Uterus (tissue), 4 donors: ENCODE measurements around the gene CCNE1. TPM values are rescaled to one million over a fixed set of nuclear protein-coding genes. Genes with fewer than 3 reads are reported as not detected.

Experiments used
- DNase-seq, 2 donors: peaks; one replicate each; pipeline ENCODE4 v3.0.0-alpha.2; 2019 to 2020
- H3K27ac ChIP-seq, 2 donors: fragments of 200-600 bp; sonication (generic); 1 replicate in 1 of 2; 2 replicates in 1 of 2; pipeline ENCODE4 v1.5.1; 2016 to 2018
- H3K27me3 ChIP-seq, 2 donors: fragments of 200-600 bp; sonication (generic); one replicate each; pipeline ENCODE4 v1.5.1; 2018 to 2019; ENCODE audit warnings: control low read depth in 1 of 2
- H3K36me3 ChIP-seq, 2 donors: fragments of 200-600 bp; sonication (generic); one replicate each; pipeline ENCODE4 v1.5.1; 2019; ENCODE audit warnings: control low read depth in 1 of 2
- H3K4me1 ChIP-seq, 2 donors: fragments of 200-600 bp; sonication (generic); one replicate each; pipeline ENCODE4 v1.5.1; 2018 to 2019; ENCODE audit warnings: control low read depth in 1 of 2
- H3K4me3 ChIP-seq, 2 donors: fragments of 200-600 bp; sonication (generic); 1 replicate in 1 of 2; 2 replicates in 1 of 2; pipeline ENCODE4 v1.5.1; 2018 to 2019; ENCODE audit warnings: mild to moderate bottlenecking in 1 of 2
- H3K9me3 ChIP-seq, 2 donors: fragments of 200-600 bp; sonication (generic); one replicate each; pipeline ENCODE4 v1.5.1; 2019; ENCODE audit warnings: control low read depth in 1 of 2
- POLR2A ChIP-seq, 2 donors: fragments of 450-650 bp; IDR thresholded peaks; one replicate each; pipeline ENCODE4 v1.6.1; 2016; ENCODE audit warnings: antibody characterized with exemption in 2 of 2, mild to moderate bottlenecking in 1 of 2, moderate library complexity in 1 of 2
- intact Hi-C: fragments of 100-400 bp; cut with DNase I; formaldehyde crosslinking; loops from one replicate; pipeline ENCODE4 v1.15.1; 2023; ENCODE audit warnings: low total_unique reads
- total RNA-seq, 4 donors: library from RNA; depleted of rRNA in 3 of 4; stranded (reverse); fragments of >200 nt in 3 of 4; gene quantifications; one replicate each; pipeline versions ENCODE4 v1.1.0 to v1.2.4, GENCODE V29; 2014 to 2023
- TF ChIP-seq, protein P1 (sequence below), 4 experiments: fragments of 200-600 bp in 2 of 4; fragments of 450-650 bp in 2 of 4; sonication (generic) in 2 of 4; IDR thresholded peaks; one replicate each; pipeline ENCODE4 v1.5.1; 2016 to 2019; ENCODE audit warnings: antibody characterized with exemption in 4 of 4, mild to moderate bottlenecking in 2 of 4, moderate library complexity in 1 of 4
- donor health status: DM: yes; HTN: yes; CAD: no.

CCNE1 gene
- total RNA-seq, 4 donors from 2014 or later: 0.70 to 5.5 TPM; not detected in 2

GRCh38 chr19:29843180-29844051, 31.6 kb downstream of the CCNE1 start:
- H3K27ac ChIP-seq: no peak overlapping the region
- no peaks in the 10 kb centered on the region for H3K27me3 ChIP-seq
- DNase-seq: peak in 1 of 2 donors; percentile 23
- intact Hi-C loops: no loop called here
- TF ChIP-seq POLR2A (IDR thresholded peaks at IDR 0.05): no peak
- TF ChIP-seq, protein P1, sequence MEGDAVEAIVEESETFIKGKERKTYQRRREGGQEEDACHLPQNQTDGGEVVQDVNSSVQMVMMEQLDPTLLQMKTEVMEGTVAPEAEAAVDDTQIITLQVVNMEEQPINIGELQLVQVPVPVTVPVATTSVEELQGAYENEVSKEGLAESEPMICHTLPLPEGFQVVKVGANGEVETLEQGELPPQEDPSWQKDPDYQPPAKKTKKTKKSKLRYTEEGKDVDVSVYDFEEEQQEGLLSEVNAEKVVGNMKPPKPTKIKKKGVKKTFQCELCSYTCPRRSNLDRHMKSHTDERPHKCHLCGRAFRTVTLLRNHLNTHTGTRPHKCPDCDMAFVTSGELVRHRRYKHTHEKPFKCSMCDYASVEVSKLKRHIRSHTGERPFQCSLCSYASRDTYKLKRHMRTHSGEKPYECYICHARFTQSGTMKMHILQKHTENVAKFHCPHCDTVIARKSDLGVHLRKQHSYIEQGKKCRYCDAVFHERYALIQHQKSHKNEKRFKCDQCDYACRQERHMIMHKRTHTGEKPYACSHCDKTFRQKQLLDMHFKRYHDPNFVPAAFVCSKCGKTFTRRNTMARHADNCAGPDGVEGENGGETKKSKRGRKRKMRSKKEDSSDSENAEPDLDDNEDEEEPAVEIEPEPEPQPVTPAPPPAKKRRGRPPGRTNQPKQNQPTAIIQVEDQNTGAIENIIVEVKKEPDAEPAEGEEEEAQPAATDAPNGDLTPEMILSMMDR (IDR thresholded peaks at IDR 0.05): no peak
- H3K9me3 ChIP-seq: no peaks in the 10 kb centered on the region
- H3K36me3 ChIP-seq: no peaks in the 10 kb centered on the region
- peaks cover 0 to 5% of the 10 kb centered on the region in 2 donors for H3K4me1 ChIP-seq
- H3K4me3 ChIP-seq: peak overlapping the region in 1 of 2 donors; percentile 7

DNA sequence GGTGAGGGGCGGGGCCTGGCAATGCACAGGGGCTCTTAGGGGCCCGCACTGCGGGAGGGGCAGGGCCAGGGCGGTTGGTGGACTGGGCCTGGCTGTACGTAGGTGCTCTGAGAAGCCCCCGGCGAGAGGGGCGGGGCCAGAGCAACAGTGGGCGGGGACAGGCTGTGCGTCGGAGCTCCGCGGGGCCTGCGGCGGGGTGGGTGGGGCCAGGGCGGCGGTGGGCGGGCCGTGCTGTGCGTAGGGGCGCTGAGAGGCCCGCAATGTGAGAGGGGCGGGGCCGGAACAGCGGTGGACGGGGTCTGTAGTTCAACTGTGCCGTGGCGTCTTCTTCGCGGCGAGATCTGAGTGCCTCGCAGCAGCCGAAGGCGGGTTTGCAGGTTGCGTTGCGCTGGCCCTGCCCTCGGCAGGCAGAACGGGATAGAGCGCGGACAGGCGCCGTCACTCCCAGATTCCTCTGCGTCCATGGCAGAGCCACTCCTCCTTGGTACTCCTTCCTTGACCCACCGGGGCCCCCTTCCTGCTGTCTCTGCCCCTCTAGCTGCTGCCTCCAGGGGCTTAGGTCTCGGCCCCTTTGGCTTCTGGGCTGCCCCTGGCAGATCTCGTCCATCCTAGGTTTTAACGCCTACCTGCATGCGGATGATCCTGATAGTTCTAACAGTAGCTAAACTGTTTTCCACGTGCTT, 33.2 kb downstream of the CCNE1 start:
- no peaks in the 10 kb centered on the region for H3K36me3 ChIP-seq
- intact Hi-C loops: no loop called here
- no peaks in the 10 kb centered on the region for H3K9me3 ChIP-seq
- H3K27ac ChIP-seq: peak overlapping the region; percentile 71 to 84
- H3K4me1 ChIP-seq: peaks cover 0 to 5% of the 10 kb centered on the region in 2 donors
- peak overlapping the region; percentile 38 to 82 for H3K4me3 ChIP-seq
- DNase-seq: peak; percentile 92
- no peaks in the 10 kb centered on the region for H3K27me3 ChIP-seq
- TF ChIP-seq, protein P1 (IDR thresholded peaks at IDR 0.05): no peak
- no peak for TF ChIP-seq POLR2A (IDR thresholded peaks at IDR 0.05)

DNA sequence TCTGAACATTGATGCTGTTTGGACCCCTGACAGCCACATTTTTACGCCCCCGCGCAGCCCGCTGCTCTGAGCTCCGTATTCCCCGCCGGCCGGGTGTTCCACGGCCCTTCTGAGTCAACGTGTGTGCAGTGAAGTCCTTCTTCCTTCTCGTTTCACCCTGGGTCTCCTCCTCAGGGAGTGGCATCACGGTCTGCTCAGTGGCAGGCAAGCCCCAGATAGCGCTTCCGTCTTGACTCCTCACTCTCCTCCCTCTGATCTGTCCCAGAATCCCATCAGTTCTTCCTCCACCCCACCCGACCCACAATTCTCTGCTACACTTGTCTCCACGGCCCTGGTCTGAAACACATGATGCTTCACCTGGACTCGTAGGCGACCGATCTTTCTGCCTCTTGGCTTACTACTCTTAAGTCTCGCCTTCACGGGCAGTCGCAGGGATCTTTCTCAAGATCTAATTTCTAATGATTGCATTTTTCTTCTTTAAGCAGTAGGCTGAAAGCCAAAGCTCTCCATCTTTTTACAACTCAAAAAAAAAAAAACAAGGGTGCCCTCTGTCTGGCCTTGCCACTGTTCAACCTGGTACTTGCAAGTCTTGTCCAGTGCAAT, 33.9 kb downstream of the CCNE1 start:
- peak in 1 of 2 donors; percentile 19 for DNase-seq
- no peaks in the 10 kb centered on the region for H3K36me3 ChIP-seq
- intact Hi-C loops: no loop called here
- H3K9me3 ChIP-seq: no peaks in the 10 kb centered on the region
- no peaks in the 10 kb centered on the region for H3K27me3 ChIP-seq
- peak overlapping the region; percentile 71 to 84 for H3K27ac ChIP-seq
- TF ChIP-seq, protein P1 (IDR thresholded peaks at IDR 0.05): no peak
- TF ChIP-seq POLR2A (IDR thresholded peaks at IDR 0.05): no peak
- H3K4me3 ChIP-seq: peak overlapping the region; percentile 38 to 82
- peaks cover 0 to 5% of the 10 kb centered on the region in 2 donors for H3K4me1 ChIP-seq

- no peak overlapping the region for H3K27ac ChIP-seq
- no peaks in the 10 kb centered on the region for H3K36me3 ChIP-seq
- H3K27me3 ChIP-seq: no peaks in the 10 kb centered on the region
- no peaks in the 10 kb centered on the region for H3K9me3 ChIP-seq
- no peak for TF ChIP-seq POLR2A (IDR thresholded peaks at IDR 0.05)
- TF ChIP-seq, protein P1 (IDR thresholded peaks at IDR 0.05): no peak
- no peak for DNase-seq
- no peaks in the 10 kb centered on the region for H3K4me1 ChIP-seq
- H3K4me3 ChIP-seq: no peak overlapping the region
- intact Hi-C loops: no loop called here
These were observed 37.4 kb downstream of the CCNE1 start for GRCh38 chr19:29849208-29849607.
